ENCODE data around the gene M1AP.

The M1AP gene

DNA sequence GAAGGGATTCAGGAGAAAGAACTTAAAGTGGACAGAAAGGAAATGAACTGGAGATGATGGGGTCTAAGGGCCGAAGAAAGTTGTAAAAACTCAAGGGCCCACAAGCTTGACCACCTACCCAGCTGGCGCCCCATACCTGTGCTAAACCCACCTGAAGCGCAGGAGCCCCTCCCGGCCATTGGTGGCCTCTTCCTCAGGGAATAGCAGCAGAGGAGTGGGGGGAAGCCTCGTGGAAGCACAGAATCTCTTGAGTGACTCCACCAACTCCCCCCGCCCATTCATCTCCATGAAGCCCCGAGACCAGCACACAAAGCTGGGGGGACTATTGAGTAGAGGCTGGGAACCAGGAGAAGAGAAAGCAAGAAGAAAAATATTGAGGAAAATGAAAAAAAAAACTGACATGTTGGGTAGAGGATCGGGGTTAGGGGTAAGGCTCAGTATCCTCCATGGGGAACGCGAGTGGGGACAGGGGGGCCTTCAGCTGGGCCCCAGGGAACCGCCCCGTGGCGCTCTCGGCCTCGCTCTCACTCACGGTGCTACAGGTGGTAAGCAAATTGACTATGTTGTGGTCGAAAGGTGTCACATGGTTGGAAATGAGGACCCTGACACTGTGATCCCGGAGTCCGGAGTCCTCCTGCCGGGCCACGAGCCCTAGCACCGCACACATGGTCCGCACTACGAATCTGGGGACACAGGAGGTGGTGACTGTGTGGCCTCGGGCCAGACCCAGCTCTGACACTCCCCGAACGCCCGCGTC lies 119.4 kb downstream of the M1AP start:
- TF ChIP-seq, protein P1, sequence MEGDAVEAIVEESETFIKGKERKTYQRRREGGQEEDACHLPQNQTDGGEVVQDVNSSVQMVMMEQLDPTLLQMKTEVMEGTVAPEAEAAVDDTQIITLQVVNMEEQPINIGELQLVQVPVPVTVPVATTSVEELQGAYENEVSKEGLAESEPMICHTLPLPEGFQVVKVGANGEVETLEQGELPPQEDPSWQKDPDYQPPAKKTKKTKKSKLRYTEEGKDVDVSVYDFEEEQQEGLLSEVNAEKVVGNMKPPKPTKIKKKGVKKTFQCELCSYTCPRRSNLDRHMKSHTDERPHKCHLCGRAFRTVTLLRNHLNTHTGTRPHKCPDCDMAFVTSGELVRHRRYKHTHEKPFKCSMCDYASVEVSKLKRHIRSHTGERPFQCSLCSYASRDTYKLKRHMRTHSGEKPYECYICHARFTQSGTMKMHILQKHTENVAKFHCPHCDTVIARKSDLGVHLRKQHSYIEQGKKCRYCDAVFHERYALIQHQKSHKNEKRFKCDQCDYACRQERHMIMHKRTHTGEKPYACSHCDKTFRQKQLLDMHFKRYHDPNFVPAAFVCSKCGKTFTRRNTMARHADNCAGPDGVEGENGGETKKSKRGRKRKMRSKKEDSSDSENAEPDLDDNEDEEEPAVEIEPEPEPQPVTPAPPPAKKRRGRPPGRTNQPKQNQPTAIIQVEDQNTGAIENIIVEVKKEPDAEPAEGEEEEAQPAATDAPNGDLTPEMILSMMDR (IDR thresholded peaks at IDR 0.05; ENCODE audit: low read depth, low read length) = no peak
- no peak for DNase-seq (ENCODE audit: low read depth in 2 of 2)
- peak overlapping the region; percentile 98 to 99 for H3K4me3 ChIP-seq (replicated peaks in 1 of 2; ENCODE audit: low read depth in 2 of 2, low read length in 2 of 2)

DNA sequence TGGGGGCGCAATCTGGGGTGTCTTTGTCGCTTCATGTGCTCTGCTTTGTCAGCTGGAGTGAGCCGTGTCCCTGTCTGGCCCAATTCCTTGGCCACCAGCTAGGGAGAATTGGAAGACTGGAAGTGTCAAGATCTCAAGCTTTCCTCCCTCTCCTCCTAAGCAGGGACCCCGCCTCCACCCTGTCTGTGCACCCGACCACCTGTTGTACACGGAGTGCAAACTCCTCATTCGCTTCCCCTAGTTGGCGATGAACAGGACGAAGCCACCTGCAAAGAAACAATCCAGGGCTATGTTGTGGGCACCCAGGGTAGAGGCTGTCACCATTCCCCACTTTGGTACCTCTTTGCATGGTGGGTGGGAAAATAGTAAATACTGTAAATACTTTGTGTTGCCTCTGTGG lies 120.4 kb downstream of the M1AP start:
- TF ChIP-seq, protein P1 (IDR thresholded peaks at IDR 0.05; ENCODE audit: low read depth, low read length) = no peak
- no peak for DNase-seq (ENCODE audit: low read depth in 2 of 2)
- no peak overlapping the region for H3K4me3 ChIP-seq (replicated peaks in 1 of 2; ENCODE audit: low read depth in 2 of 2, low read length in 2 of 2)

DNA sequence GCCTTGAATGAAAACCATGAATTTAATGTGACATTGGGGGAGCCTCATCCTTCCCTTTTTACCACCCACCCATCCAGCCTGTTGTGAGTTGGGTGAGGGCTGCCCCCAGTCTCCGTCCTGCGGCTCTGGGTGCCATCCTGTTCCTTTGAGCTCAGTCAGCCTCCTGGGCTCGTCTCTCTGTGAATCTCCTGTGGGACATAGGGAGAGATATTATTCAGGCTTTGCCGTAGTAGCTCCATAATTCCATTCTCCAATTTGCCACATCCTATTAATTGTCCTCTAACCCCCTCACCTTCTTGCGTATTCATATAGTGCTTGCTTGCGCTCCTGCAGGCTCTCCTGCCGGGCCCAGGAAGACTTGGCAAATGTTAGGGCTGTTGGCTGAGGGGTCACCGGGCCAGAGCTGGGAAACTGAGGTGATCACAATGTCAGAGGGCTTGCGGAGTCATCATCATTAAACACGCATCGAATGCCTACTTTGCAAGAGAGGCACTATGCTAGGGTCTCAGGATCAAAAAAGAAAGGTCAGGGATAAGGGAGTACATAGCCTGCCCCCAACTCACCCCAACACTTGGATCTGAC lies 121.4 kb downstream of the M1AP start:
- TF ChIP-seq, protein P1 (IDR thresholded peaks at IDR 0.05; ENCODE audit: low read depth, low read length) = no peak
- H3K4me3 ChIP-seq (replicated peaks in 1 of 2; ENCODE audit: low read depth in 2 of 2, low read length in 2 of 2) = no peak overlapping the region
- DNase-seq (ENCODE audit: low read depth in 2 of 2) = no peak

DNA sequence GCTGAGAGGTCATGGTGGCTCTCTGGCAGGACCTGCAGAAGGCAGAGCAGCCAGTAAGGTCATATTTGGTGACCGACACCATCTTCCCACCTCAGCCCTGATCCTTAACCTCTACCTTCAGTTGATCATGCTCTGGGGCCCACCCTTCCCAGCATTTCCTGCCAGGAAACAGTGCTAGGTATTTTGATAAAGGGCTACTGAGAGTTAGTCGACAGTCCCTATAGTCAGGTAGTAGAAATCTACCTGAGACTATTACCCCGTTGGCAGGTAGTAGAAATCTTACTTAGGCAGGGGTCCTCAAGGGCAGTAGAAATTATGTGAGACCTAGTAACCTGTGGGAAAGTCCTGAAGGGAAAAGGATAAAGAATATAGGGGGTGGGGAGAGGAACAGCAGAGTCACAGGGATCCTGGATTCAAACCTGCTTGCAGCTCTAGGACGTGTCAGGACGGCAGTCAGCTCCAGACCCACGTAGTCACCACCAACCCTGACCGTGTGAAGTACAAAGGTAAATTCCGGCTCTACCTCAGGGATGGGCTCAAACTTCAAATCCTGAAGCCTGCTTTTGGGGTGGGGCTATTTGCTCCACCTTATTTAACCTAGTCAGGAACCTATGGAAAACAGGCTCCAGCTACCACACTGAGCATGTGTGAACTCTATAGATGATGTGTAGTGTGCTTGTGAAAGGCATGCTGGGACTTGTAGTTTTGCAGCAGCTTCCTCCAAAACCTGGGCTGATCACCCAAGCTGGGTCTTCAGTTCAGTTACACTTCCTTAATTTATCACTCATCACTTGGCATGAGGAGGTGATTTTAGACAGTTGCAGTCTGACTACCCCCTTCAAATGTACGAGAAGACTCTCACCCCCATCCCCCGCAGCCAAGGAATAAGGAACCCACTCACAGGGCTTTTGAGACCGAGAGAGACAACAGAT lies 122.1 kb downstream of the M1AP start, which contains the start of gene DQX1:
TSS of gene DQX1 (minus strand) at position 515 of the 932 bp plus-strand sequence. CDS start at position 13, 502 bp downstream.
- no peak within 1 kb of the TSS for H3K4me3 ChIP-seq (replicated peaks in 1 of 2; ENCODE audit: low read depth in 2 of 2, low read length in 2 of 2)
- DNase-seq (ENCODE audit: low read depth in 2 of 2) = peak; percentile 30 to 49
- TF ChIP-seq, protein P1 (IDR thresholded peaks at IDR 0.05; ENCODE audit: low read depth, low read length) = no peak

DNA sequence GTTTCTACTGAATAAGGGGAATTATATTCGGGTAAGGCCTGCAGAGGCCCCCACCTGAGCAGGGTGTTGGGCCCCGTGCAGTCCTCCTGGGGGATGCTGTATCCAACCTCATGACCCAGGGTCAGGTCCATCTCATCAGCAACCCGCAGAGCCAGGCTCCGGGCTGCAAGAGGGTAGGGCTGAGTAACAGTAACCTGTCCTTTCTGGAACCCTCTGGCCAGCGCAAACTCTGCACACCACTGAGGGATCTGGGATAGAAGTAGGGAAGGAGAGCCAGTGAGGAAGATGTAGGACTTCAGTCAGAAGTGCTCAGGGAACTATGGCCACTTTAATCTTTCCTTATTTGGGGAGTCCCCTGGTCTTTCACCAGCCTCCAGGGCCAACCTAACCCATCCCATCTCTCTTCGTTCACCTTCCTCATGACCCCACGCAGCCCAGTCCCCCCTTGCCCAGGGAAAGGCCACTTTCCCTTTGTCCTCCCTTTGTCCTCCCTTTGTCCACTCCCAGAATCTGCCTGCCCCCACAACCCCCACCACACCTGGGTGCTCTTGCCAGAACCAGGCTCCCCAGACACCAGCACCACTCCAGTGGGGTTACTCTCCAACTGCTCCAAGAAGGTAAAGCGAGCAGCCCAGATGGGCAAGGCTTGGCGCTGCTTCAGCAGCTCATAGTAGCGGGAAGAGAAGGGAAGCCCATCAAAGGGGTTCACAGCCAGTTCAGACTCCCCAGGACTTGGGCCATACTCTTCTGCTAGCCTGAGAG lies 123.0 kb downstream of the M1AP start:
- no peak overlapping the region for H3K4me3 ChIP-seq (replicated peaks in 1 of 2; ENCODE audit: low read depth in 2 of 2, low read length in 2 of 2)
- no peak for DNase-seq (ENCODE audit: low read depth in 2 of 2)
- TF ChIP-seq, protein P1 (IDR thresholded peaks at IDR 0.05; ENCODE audit: low read depth, low read length) = no peak

DNA sequence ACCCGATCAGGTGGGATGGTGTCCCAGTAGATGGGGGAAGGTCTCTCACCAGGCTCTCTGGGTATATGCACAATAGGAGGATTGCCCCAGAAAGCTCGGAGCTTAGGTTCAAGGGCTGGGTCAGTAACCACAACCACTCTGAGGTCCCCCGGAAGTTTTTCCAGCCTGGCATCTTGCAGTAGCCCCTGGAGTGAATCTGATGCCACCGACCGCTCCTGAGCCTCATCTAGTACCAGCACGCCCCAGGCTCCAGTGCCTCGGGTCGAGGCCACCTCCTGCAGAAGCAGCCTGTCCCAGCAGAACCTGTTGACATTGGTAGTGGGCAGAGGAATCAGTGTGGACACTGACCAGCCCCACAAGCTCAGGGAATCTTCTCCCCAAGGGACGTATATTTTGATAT lies 124.1 kb downstream of the M1AP start:
- no peak for DNase-seq (ENCODE audit: low read depth in 2 of 2)
- TF ChIP-seq, protein P1 (IDR thresholded peaks at IDR 0.05; ENCODE audit: low read depth, low read length) = no peak
- H3K4me3 ChIP-seq (replicated peaks in 1 of 2; ENCODE audit: low read depth in 2 of 2, low read length in 2 of 2) = no peak overlapping the region
